ENCODE data around the gene AATF. TPM values are rescaled to one million over a fixed set of nuclear protein-coding genes. Genes with fewer than 3 reads are reported as not detected.

The AATF gene
- total RNA-seq, 1 donor from 2014 or later, result 48.0 TPM

DNA sequence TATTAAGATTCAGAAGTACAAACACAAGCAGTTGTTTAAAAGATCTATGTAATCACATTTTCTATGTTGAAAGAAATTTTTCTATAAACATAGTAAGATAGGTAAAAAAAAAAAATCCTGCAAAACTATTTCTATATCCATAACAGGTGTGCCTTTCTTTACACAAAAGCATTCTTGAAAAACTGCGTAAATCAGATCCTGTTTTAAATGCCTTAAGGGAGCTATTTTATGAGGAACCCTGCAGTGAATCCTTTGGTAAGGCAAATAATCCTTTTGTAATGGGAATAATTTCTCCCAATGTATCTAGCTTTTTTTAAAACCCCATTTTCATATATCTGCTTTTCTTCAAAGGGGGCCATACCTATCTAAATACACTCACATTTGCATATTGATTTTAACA is 157.3 kb downstream of the AATF start:
- H3K4me3 Mint-ChIP-seq, result no peak overlapping the region

More for the DNA sequence above, 157.3 kb downstream of the AATF start:
- Mint-ChIP-seq H3K9me3 (no peaks in the 10 kb centered on the region), H3K27me3 (no peaks in the 10 kb centered on the region), H3K27ac (no peak overlapping the region), H3K36me3 (peaks cover 4% of the 10 kb centered on the region), H3K4me1 (ENCODE audit: unreplicated experiment) (peaks cover 35% of the 10 kb centered on the region)
- no peak for DNase-seq (ENCODE audit: extremely low spot score, unreplicated experiment)
- TF ChIP-seq CTCF (conservative IDR thresholded peaks at IDR 0.05), result no peak

Small RNAs within 50 kb of the gene (microRNA-seq; reads per million reads assigned to microRNA genes)
- not detected for gene MIR2909

Other genes with a start within 250 kb of the AATF start
- gene LHX1, start 11.5 kb upstream of the AATF start, total RNA-seq (ENCODE audit: low replicate concordance), result 1.7 and 2.7 TPM in 2 replicates